PFSK-1 (cell line): ENCODE data around the gene NBPF15. TPM values are rescaled to one million over a fixed set of nuclear protein-coding genes. Genes with fewer than 3 reads are reported as not detected.
"Not testable (repeated sequence)": the region's sequence is repeated elsewhere in the genome, so short reads cannot be mapped to it uniquely, and the experiment has no call there.

Source experiments
- POLR2AphosphoS5 ChIP-seq: IDR thresholded peaks from 2 replicates; pipeline ENCODE4 v1.6.1; 2012; ENCODE audit warnings: low read depth, mild to moderate bottlenecking, control low read depth, low read length, moderate library complexity
- REST ChIP-seq, 2 experiments: IDR thresholded peaks; 2 replicates each; pipeline versions ENCODE4 v1.6.1 to v1.8.0; 2011 to 2012; ENCODE audit warnings: low read depth in 2 of 2, low read length in 2 of 2, control low read depth in 1 of 2, inconsistent platforms in 1 of 2, mild to moderate bottlenecking in 1 of 2, moderate library complexity in 1 of 2; ENCODE audit not compliant: insufficient read depth in 1 of 2
- SIN3A ChIP-seq: IDR thresholded peaks from 2 replicates; pipeline ENCODE4 v1.6.1; 2012; ENCODE audit warnings: mild to moderate bottlenecking, low read length, moderate library complexity, borderline replicate concordance; ENCODE audit not compliant: insufficient read depth
- TAF1 ChIP-seq: IDR thresholded peaks from 2 replicates; pipeline ENCODE4 v1.6.1; 2012; ENCODE audit warnings: low read length, control low read depth, borderline replicate concordance; ENCODE audit not compliant: insufficient read depth
- polyA plus RNA-seq: library from polyadenylated mRNA; unstranded; fragments of >200 nt; gene quantifications from one replicate; pipeline ENCODE4 v1.2.1, GENCODE V29; 2012; ENCODE audit warnings: low read depth, missing spikeins; ENCODE audit not compliant: insufficient read length

The NBPF15 gene
- 35.7 TPM for polyA plus RNA-seq

GRCh38 chr1:144461136-144461759 is at the start of gene NBPF15:
NBPF15 (minus strand) TSS chr1:144461669; CDS start chr1:144440003, 21,666 bp downstream.
- not testable (repeated sequence) for TF ChIP-seq TAF1; POLR2AphosphoS5; REST (IDR thresholded peaks at IDR 0.05; ENCODE audit: insufficient read depth in 1 of 2, low read depth in 2 of 2, low read length in 2 of 2)

- 0 out of 2 replicates have a peak, but pooled peaks have one; percentile 47 for TF ChIP-seq SIN3A
- TF ChIP-seq TAF1: peak; percentile 25; the same call in 1 of the 2 replicates
- TF ChIP-seq POLR2AphosphoS5: peak; percentile 96
These were observed 48.7 kb downstream of the NBPF15 start for GRCh38 chr1:144412491-144413403.
